Activated CD8-positive, alpha-beta memory T cell treated with anti-CD3 and anti-CD28 coated beads for 1 hour (primary cell): ENCODE results near the gene NUTM2B.
"Not testable (repeated sequence)": the region's sequence is repeated elsewhere in the genome, so short reads cannot be mapped to it uniquely, and the experiment has no call there.

Experiments used
- DNase-seq, 2 donors: peaks; one replicate each; pipeline ENCODE4 v3.0.0-alpha.2; 2020; ENCODE audit warnings: low read depth in 1 of 2; ENCODE audit errors: extremely low read depth in 1 of 2

NUTM2B gene

GRCh38 chr10:79726620-79727019, 23.6 kb downstream of the NUTM2B start:
- not testable (repeated sequence) for DNase-seq

- not testable (repeated sequence) for DNase-seq
These were observed 41.8 kb downstream of the NUTM2B start for GRCh38 chr10:79744844-79745243.

GRCh38 chr10:79748510-79748909, 45.5 kb downstream of the NUTM2B start:
- not testable (repeated sequence) for DNase-seq

- not testable (repeated sequence) for DNase-seq
These were observed 50.6 kb downstream of the NUTM2B start for GRCh38 chr10:79753601-79754000.

GRCh38 chr10:79758297-79758993, 55.4 kb downstream of the NUTM2B start:
- DNase-seq, result not testable (repeated sequence)
